Duodenal mucosa (tissue), 2 donors: Measurements from ENCODE around the gene MYO16.

Experiments used
- H3K27ac ChIP-seq: one replicate; pipeline ENCODE4 v1.7.0; 2013; ENCODE audit warnings: low read depth, low read length
- H3K27me3 ChIP-seq, 2 donors: one replicate each; pipeline ENCODE4 v1.7.0; 2013; ENCODE audit warnings: low read length in 2 of 2, control low read depth in 1 of 2; ENCODE audit not compliant: insufficient read depth in 2 of 2, control insufficient read depth in 1 of 2
- H3K36me3 ChIP-seq, 2 donors: one replicate each; pipeline ENCODE4 v1.7.0; 2013; ENCODE audit warnings: low read length in 2 of 2, control low read depth in 1 of 2; ENCODE audit not compliant: insufficient read depth in 2 of 2, control insufficient read depth in 1 of 2
- H3K4me1 ChIP-seq, 2 donors: one replicate each; pipeline ENCODE4 v1.7.0; 2013; ENCODE audit warnings: low read length in 2 of 2, control low read depth in 1 of 2; ENCODE audit not compliant: insufficient read depth in 2 of 2, control insufficient read depth in 1 of 2
- H3K4me3 ChIP-seq, 2 donors: one replicate each; pipeline ENCODE4 v1.7.0; 2013; ENCODE audit warnings: low read length in 2 of 2, low read depth in 1 of 2
- H3K9ac ChIP-seq, 2 donors: one replicate each; pipeline ENCODE4 v1.7.0; 2013; ENCODE audit warnings: low read length in 2 of 2, low read depth in 1 of 2
- H3K9me3 ChIP-seq, 2 donors: one replicate each; pipeline ENCODE4 v1.7.0; 2013; ENCODE audit warnings: low read length in 2 of 2, control low read depth in 1 of 2; ENCODE audit not compliant: control insufficient read depth in 1 of 2

Gene MYO16

DNA sequence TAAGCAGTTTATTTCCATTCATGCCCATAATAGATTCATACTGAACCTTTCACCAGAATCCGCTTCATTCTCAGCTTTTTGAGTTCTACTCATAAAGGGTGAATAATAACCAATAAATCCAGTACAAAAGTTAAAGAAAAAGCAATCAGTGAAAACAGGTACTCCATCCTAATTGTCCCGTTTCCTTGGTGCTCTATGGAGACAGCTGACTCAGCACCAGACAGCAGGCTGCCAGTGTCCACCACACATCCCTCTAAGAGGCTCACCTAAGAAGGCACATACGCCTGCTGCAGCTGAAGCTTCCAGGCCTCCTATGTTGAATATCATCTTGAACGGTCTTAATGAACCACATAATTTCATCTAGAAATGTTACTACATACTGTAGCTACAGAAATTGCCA, 27.3 kb downstream of the MYO16 start:
- Histone ChIP-seq H3K27me3 (no peaks in the 10 kb centered on the region), H3K9ac (no peak overlapping the region), H3K4me3 (no peak overlapping the region), H3K36me3 (no peaks in the 10 kb centered on the region), H3K27ac (no peak overlapping the region), H3K4me1 (no peaks in the 10 kb centered on the region), H3K9me3 (no peaks in the 10 kb centered on the region)

DNA sequence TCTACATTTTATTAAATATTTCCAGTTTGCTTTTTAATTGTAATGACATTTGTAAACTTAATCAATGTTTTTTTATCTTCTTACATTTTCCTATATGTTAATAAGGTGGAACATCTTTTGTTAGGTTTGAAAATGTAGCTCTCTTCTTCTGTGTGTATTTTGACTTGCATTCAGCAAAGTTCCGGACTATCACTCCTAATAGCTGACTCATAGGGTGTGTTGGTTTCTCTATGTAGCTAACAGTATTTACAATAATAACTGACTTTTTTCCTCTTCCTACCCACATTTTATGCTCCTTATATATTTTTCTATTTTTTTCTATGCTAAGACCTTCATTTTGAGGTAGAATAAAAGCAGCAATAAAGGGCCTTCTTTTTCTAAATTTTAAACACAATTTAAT, 28.1 kb downstream of the MYO16 start:
- Histone ChIP-seq H3K4me1 (no peaks in the 10 kb centered on the region), H3K9me3 (no peaks in the 10 kb centered on the region), H3K27ac (no peak overlapping the region), H3K4me3 (no peak overlapping the region), H3K9ac (no peak overlapping the region), H3K27me3 (no peaks in the 10 kb centered on the region), H3K36me3 (no peaks in the 10 kb centered on the region)

DNA sequence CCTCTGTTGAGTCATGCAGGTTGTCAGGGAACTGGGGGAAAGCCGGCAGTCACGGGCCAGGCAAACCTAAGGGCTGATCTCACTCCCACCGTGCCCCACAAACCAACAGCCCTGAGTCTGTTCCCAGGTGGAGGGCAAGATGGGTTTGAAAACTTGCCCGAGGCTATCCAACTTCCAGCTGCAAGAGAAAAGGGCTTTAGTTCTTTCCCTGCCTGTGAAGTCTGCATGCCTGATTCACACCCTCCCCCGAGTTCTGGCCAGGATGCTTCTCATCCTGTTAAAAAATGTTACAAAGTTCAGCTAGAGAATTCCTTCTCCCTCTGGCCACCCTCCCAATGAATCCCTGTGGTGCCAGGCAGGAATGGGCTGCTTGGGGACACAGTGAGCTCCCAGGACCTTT, 33.1 kb downstream of the MYO16 start:
- no peaks in the 10 kb centered on the region for H3K27me3 ChIP-seq
- H3K36me3 ChIP-seq = no peaks in the 10 kb centered on the region
- no peaks in the 10 kb centered on the region for H3K4me1 ChIP-seq
- H3K27ac ChIP-seq = no peak overlapping the region
- no peaks in the 10 kb centered on the region for H3K9me3 ChIP-seq
- H3K4me3 ChIP-seq = no peak overlapping the region
- no peak overlapping the region for H3K9ac ChIP-seq

DNA sequence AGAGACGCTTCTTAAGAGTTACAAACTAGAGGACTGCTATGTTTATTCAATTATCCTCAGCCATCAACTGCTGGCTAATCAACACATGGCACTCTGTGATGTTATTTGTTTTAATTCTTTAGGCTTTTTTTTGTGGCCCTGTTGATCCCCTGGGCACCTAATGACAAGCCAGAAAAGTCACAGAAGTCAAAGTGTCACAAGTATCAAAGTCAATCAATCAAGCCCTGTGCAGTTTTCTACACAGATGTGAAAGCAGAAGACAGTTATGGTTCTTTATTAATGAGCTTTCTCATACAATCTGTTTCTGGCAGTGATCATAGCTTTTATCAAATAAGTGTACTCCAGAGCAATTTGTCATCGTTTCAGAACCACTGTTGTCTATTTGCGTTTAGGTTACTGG, 34.3 kb downstream of the MYO16 start:
- Histone ChIP-seq H3K9me3 (peaks cover 2 to 8% of the 10 kb centered on the region in 2 donors), H3K9ac (no peak overlapping the region), H3K27me3 (no peaks in the 10 kb centered on the region), H3K4me3 (no peak overlapping the region), H3K4me1 (no peaks in the 10 kb centered on the region), H3K27ac (no peak overlapping the region), H3K36me3 (no peaks in the 10 kb centered on the region)

DNA sequence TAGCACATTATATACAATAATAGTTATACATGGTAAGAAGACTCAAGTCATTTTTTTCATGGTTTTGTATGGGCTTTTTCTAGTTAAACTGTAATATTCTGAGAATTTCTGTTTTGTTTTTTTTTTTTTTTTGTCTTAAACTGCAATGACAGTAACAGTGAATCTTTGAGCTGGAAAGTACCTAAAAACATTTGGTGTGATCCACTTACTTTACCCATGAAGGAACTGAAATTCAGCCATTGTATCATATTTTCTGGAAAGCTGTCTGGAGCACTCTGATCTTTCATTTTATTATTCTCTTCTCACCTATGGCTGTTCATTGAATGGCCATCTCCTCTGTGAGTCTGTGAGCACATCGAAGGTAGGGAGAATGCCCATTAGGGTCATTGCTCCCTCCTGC, 37.8 kb downstream of the MYO16 start:
- Histone ChIP-seq H3K4me1 (no peaks in the 10 kb centered on the region), H3K27ac (no peak overlapping the region), H3K9ac (no peak overlapping the region), H3K27me3 (no peaks in the 10 kb centered on the region), H3K4me3 (no peak overlapping the region), H3K9me3 (peaks cover 2 to 14% of the 10 kb centered on the region in 2 donors), H3K36me3 (no peaks in the 10 kb centered on the region)

DNA sequence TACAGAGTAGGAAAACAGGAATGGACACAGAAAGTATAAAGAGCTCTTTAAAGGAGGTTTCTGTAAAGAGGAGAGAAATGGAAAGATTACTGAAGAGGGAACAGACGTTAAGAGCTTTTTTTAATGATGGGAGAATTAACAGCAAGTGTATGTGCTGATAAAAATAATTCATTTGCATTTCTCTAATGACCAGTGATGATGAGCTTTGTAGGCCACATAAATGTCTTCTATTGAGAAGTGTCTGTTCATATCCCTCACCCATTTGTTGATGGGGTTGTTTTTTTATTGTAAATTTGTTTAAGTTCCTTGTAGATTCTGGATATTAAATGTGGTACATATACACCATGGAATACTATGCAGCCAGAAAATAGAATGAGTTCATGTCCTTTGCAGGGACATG, 40.0 kb downstream of the MYO16 start:
- H3K9me3 ChIP-seq = peaks cover 2 to 14% of the 10 kb centered on the region in 2 donors
- H3K9ac ChIP-seq = no peak overlapping the region
- no peak overlapping the region for H3K4me3 ChIP-seq
- H3K27me3 ChIP-seq = no peaks in the 10 kb centered on the region
- no peaks in the 10 kb centered on the region for H3K36me3 ChIP-seq
- no peak overlapping the region for H3K27ac ChIP-seq
- H3K4me1 ChIP-seq = no peaks in the 10 kb centered on the region

DNA sequence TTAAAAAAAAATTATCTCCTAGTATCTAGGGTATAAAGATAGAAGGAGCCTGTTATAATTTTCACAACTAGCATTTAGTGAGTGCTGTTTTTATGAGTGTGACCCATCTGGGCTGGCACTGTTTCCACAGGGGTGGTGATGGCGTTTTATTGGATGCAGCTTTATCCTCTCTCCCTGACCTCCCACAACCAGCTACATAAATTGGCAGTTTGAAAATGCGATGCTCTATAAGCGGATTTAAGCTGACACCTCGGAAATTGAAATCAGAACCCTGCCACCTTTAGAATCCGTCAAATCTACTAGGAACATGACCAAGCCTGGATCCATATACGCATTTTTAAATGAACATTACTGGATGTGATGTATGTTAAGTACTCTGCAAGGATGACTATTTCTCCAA, 44.9 kb downstream of the MYO16 start:
- H3K36me3 ChIP-seq = no peaks in the 10 kb centered on the region
- H3K27ac ChIP-seq = no peak overlapping the region
- H3K4me1 ChIP-seq = no peaks in the 10 kb centered on the region
- no peak overlapping the region for H3K9ac ChIP-seq
- no peak overlapping the region for H3K4me3 ChIP-seq
- no peaks in the 10 kb centered on the region for H3K27me3 ChIP-seq
- no peaks in the 10 kb centered on the region for H3K9me3 ChIP-seq

DNA sequence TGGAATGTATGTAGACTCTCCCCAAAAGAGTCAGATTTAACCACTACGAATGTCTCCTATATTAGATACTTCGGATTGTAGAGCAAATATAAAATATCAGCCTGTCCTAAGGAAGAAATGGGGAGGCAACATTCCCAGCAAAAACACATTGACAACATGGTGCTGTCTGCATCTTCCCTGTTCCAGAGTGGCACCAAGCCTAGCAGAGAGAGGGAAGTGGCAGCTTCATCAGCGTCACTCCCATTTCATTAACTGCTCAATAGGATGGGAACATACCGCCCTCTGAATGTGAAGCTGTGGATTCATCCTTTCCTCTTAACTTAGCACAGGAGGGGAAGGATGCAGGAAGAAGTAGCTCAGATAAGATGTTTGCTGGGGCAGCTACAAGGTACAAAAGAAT, 45.4 kb downstream of the MYO16 start:
- Histone ChIP-seq H3K36me3 (no peaks in the 10 kb centered on the region), H3K27me3 (no peaks in the 10 kb centered on the region), H3K27ac (no peak overlapping the region), H3K9ac (no peak overlapping the region), H3K9me3 (no peaks in the 10 kb centered on the region), H3K4me1 (no peaks in the 10 kb centered on the region), H3K4me3 (no peak overlapping the region)

DNA sequence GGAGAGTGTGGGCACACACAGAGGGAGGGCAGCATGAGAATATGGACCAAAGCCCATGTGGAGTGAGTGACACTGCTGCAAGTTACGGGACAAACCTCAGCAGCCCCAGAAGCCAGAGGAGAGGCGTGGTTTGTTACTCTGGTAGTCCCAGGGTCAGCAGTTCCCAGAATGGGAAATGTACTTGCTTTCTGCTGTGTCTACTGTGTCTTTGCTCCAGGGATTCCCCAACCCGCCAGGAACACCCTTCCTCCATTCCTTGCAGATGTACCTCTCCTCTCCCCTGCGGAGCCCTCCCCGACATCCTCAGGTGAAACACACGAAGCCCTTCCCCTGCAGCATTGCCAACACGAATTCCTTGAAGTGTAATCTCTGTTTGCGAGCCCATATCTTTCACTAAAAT, 47.2 kb downstream of the MYO16 start:
- Histone ChIP-seq H3K36me3 (no peaks in the 10 kb centered on the region), H3K4me1 (no peaks in the 10 kb centered on the region), H3K27ac (no peak overlapping the region), H3K9me3 (no peaks in the 10 kb centered on the region), H3K4me3 (no peak overlapping the region), H3K9ac (no peak overlapping the region), H3K27me3 (no peaks in the 10 kb centered on the region)

DNA sequence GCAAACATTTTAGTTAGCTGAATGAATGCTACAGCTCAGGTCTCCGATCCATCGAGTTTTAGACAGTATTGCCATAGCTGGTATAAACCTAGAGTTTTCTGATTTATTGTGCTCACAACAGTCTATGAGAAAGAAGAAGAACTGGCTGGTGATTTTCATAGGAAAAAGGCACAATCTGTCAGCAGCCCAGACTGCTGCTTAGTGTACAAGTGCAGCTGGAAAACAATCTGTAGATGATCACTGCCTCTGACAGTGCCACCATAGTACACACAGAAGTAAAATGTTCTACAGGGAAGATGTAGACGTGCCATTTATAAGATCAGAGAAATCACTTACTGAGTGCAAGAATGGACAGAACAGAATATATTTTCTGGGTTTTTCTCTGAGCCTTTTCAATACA, 48.4 kb downstream of the MYO16 start:
- no peaks in the 10 kb centered on the region for H3K4me1 ChIP-seq
- H3K9ac ChIP-seq = no peak overlapping the region
- H3K4me3 ChIP-seq = no peak overlapping the region
- H3K36me3 ChIP-seq = no peaks in the 10 kb centered on the region
- no peak overlapping the region for H3K27ac ChIP-seq
- H3K9me3 ChIP-seq = no peaks in the 10 kb centered on the region
- no peaks in the 10 kb centered on the region for H3K27me3 ChIP-seq

DNA sequence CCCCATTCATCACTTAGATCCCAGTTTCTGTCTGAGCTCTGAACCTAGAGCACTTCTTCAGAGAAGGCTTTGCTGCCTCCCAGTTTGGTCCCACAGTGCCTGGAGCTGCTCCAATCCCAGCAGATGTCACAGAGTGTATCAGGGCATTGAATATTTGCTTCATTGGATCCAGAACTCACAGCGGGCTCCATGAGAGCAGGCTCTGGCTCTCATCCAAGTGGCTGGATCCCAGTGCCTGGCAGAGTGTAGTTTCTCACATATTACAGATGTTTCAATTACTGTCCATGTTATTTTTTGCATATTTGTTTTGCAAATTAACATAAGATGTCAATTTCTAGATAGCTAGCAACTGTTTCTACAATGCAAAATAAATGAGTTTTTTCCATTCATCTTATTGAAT, 50.6 kb downstream of the MYO16 start:
- H3K9me3 ChIP-seq = no peaks in the 10 kb centered on the region
- no peak overlapping the region for H3K4me3 ChIP-seq
- H3K9ac ChIP-seq = no peak overlapping the region
- H3K4me1 ChIP-seq = no peaks in the 10 kb centered on the region
- no peaks in the 10 kb centered on the region for H3K36me3 ChIP-seq
- H3K27me3 ChIP-seq = no peaks in the 10 kb centered on the region
- H3K27ac ChIP-seq = no peak overlapping the region
